B cell (primary cell): ENCODE results near the gene GMIP. TPM values are rescaled to one million over a fixed set of nuclear protein-coding genes. Genes with fewer than 3 reads are reported as not detected.

ENCODE experiments used
- ATAC-seq: fragments of 200-7000 bp; cut with Tn5 transposase; one replicate; pipeline ENCODE4 v1.10.0; 2021; ENCODE audit warnings: low read depth, mild to moderate bottlenecking, moderate number of reproducible peaks, moderate library complexity
- CTCF ChIA-PET: fragments of 350-600 bp; sonication (Branson Sonifier 250); formaldehyde crosslinking; loops from one replicate; lab custom pipeline; 2021; ENCODE audit warnings: antibody characterized with exemption, inconsistent platforms; lab: Charles Lee
- POLR2A ChIA-PET: fragments of 350-600 bp; sonication (Branson Sonifier 250); formaldehyde crosslinking; loops from one replicate; lab custom pipeline; 2021; ENCODE audit warnings: antibody characterized with exemption; lab: Charles Lee
- DNase-seq: peaks from one replicate; pipeline ENCODE4 v3.0.0; 2013
- H2AFZ ChIP-seq: 2 replicates; pipeline ENCODE4 v1.6.1; 2012; ENCODE audit warnings: mild to moderate bottlenecking, low read depth, low read length; ENCODE audit not compliant: insufficient read depth, poor library complexity, severe bottlenecking
- H3K27ac ChIP-seq, 2 donors: 1 replicate in 1 of 2; 2 replicates in 1 of 2; pipeline ENCODE4 v1.5.1; 2012 to 2013; ENCODE audit warnings: low read length in 2 of 2, mild to moderate bottlenecking in 2 of 2, moderate library complexity in 1 of 2
- H3K27me3 ChIP-seq, 4 experiments: fragments of 200-600 bp in 1 of 4; sonication (generic) in 1 of 4; replicated peaks in 1 of 4; 1 replicate in 2 of 4; 2 replicates in 2 of 4; pipeline versions ENCODE4 v1.6.1 to v1.7.0; 2013 to 2016; ENCODE audit warnings: low read length in 3 of 4, mild to moderate bottlenecking in 2 of 4, mixed read lengths in 1 of 4, moderate library complexity in 1 of 4; ENCODE audit not compliant: insufficient read depth in 4 of 4, control insufficient read depth in 3 of 4; ENCODE audit errors: control extremely low read depth in 1 of 4
- H3K36me3 ChIP-seq, 2 experiments: replicated peaks in 1 of 2; 1 replicate in 1 of 2; 2 replicates in 1 of 2; pipeline versions ENCODE4 v1.6.1 to v1.7.1; 2013; ENCODE audit warnings: low read length in 1 of 2; ENCODE audit not compliant: insufficient read depth in 2 of 2, control insufficient read depth in 1 of 2; ENCODE audit errors: control extremely low read depth in 1 of 2, extremely low read depth in 1 of 2
- H3K4me1 ChIP-seq, 2 donors: fragments of 200-600 bp in 1 of 2; sonication (generic) in 1 of 2; 1 replicate in 1 of 2; 2 replicates in 1 of 2; pipeline versions ENCODE4 v1.5.1 to v1.6.1; 2013 to 2017; ENCODE audit warnings: low read length in 2 of 2; ENCODE audit not compliant: control insufficient read depth in 2 of 2, insufficient read depth in 2 of 2
- H3K4me2 ChIP-seq: replicated peaks from 2 replicates; pipeline ENCODE3; 2012; ENCODE audit warnings: mild to moderate bottlenecking, low read depth, low read length; ENCODE audit not compliant: poor library complexity, severe bottlenecking
- H3K4me3 ChIP-seq, 5 experiments: fragments of 200-600 bp in 1 of 5; sonication (generic) in 1 of 5; 1 replicate in 3 of 5; 2 replicates in 2 of 5; pipeline versions ENCODE4 v1.5.1 to v1.7.0; 2011 to 2016; ENCODE audit warnings: low read length in 4 of 5, mild to moderate bottlenecking in 4 of 5, low read depth in 2 of 5, control low read depth in 1 of 5, moderate library complexity in 1 of 5; ENCODE audit not compliant: insufficient read depth in 1 of 5; ENCODE audit errors: control extremely low read depth in 1 of 5, extremely low read depth in 1 of 5
- H3K79me2 ChIP-seq: fragments of 200-600 bp; sonication (generic); one replicate; pipeline ENCODE4 v1.6.0; 2016; ENCODE audit warnings: low read length; ENCODE audit not compliant: control insufficient read depth, insufficient read depth
- H3K9ac ChIP-seq: fragments of 200-600 bp; sonication (generic); 2 replicates; pipeline ENCODE4 v1.6.1; 2017; ENCODE audit warnings: mild to moderate bottlenecking, low read length, moderate library complexity
- H3K9me3 ChIP-seq, 3 donors: one replicate each; pipeline versions ENCODE4 v1.6.1 to v1.7.1; 2013; ENCODE audit warnings: low read length in 2 of 3; ENCODE audit not compliant: control insufficient read depth in 2 of 3, insufficient read depth in 1 of 3; ENCODE audit errors: control extremely low read depth in 1 of 3
- H4K20me1 ChIP-seq: 2 replicates; pipeline ENCODE4 v1.6.0; 2012; ENCODE audit warnings: mild to moderate bottlenecking, low read length; ENCODE audit not compliant: insufficient read depth, control insufficient read depth, poor library complexity, severe bottlenecking
- H3K27ac Mint-ChIP-seq: one replicate; pipeline ENCODE4 v1.8.0; 2021; ENCODE audit warnings: mixed read lengths
- H3K27me3 Mint-ChIP-seq: one replicate; pipeline ENCODE4 v1.8.0; 2021; ENCODE audit warnings: mixed read lengths
- H3K4me1 Mint-ChIP-seq: one replicate; pipeline ENCODE4 v1.8.0; 2021; ENCODE audit warnings: mixed read lengths
- H3K4me3 Mint-ChIP-seq: one replicate; pipeline ENCODE4 v1.8.0; 2021; ENCODE audit warnings: mixed read lengths
- H3K9me3 Mint-ChIP-seq: one replicate; pipeline ENCODE4 v1.8.0; 2022; ENCODE audit warnings: mixed read lengths; ENCODE audit not compliant: insufficient read depth
- EZH2 ChIP-seq: IDR thresholded peaks from 2 replicates; pipeline ENCODE4 v1.6.1; 2012; ENCODE audit warnings: borderline replicate concordance, low read depth, mild to moderate bottlenecking, moderate library complexity, low read length; ENCODE audit not compliant: insufficient read depth, poor library complexity, severe bottlenecking
- WGBS: methylation state at CpG from one replicate; pipeline ENCODE4 v1.1.5; 2013; ENCODE audit warnings: missing lambda C conversion rate; ENCODE audit not compliant: insufficient coverage; 5-methylcytosine and 5-hydroxymethylcytosine counted together
- intact Hi-C: fragments of 100-400 bp; cut with micrococcal nuclease; formaldehyde crosslinking; loops from one replicate; pipeline ENCODE4 v1.10.0; 2022
- polyA plus RNA-seq: library from polyadenylated mRNA; depleted of rRNA; stranded (reverse); fragments of >200 nt; gene quantifications from 2 replicates; pipeline ENCODE4 v1.2.3, GENCODE V29; 2012
- total RNA-seq, 2 donors: library from RNA; stranded (reverse); fragments of 120-200 nt in 1 of 2; gene quantifications; 1 replicate in 1 of 2; 2 replicates in 1 of 2; pipeline versions ENCODE4 v1.2.3 to v1.2.4, GENCODE V29; 2013 to 2022
- TF ChIP-seq, protein P1 (sequence below): fragments of 200-600 bp; IDR thresholded peaks from one replicate; pipeline ENCODE4 v1.8.0; 2022; ENCODE audit warnings: antibody characterized with exemption, mild to moderate bottlenecking

The GMIP gene
- total and polyA plus RNA-seq, 2 donors (not counting 1 experiment from before 2014, with no cell fraction given): 57.0 to 112 TPM

DNA sequence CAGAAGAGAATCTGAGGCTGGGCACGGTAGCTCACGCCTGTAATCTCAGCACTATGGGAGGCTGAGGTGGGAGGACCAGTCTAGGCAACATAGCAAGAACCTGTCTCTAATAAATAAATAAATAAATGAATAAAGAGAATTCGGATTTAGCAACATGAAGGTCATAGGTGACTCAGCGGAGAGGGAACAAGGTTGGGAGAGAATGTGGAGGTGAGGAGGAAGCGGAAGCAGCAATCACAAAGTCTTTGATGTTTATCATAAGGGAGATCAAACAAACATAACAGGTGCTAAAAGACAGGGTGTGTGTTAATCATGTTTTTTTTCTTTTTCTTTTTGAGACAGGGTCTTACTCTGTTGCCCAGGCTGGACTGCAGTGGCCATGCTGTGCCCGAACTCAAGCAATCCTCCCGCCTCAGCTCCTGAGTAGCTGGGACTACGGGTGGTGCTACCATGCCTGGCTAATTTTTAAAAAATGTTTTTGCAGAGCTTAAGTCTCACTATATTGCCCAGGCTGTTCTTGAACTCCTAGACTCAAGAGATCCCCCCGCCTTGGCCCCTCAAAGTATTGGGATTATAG lies 41.2 kb downstream of the GMIP start:
- no peak for DNase-seq

DNA sequence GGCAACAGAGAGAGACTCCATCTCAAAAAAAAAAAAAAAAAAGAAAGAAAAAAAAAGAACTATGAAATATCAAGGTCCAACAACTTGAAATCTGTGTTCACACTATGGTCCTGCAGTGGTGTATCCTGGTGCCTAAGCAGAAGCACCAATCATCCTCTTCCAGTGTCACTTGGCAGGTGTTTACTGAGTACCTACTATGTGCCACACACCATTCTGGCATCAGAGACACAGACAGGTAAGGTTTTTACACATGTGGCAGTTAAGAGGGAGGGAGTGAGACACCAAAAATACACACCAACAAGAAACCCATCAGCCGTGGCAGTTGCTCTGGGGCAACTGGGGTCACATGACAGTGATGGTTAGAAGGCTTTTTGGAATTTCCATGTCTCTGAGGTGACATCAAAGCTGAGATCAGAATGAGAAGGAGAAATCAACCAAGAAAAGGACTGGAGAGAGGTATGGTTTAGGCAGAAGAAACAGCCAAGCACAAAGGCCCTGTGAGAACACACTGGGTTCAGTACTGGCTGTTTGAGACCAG lies 42.6 kb downstream of the GMIP start:
- POLR2A ChIA-PET: interaction anchor here (1.1 kb wide), 1 partner anchor 17 kb away, joined by 6 read pairs; no protein-coding TSS in a partner anchor
- no peak overlapping the region for H3K4me2 ChIP-seq
- no CpG with 5 or more reads among the region's 1 CpG for WGBS
- H4K20me1 ChIP-seq: no peaks in the 10 kb centered on the region
- Mint-ChIP-seq H3K9me3 (no peaks in the 10 kb centered on the region), H3K4me1 (peaks cover 32% of the 10 kb centered on the region), H3K27ac (peak overlapping the region; percentile 23), H3K4me3 (peak overlapping the region; percentile 0), H3K27me3 (no peaks in the 10 kb centered on the region)
- intact Hi-C loops: no loop called here
- H3K4me3 ChIP-seq: no peak overlapping the region
- no peaks in the 10 kb centered on the region for H3K9me3 ChIP-seq
- ATAC-seq (no peak), DNase-seq (no peak)
- H3K36me3 ChIP-seq: no peaks in the 10 kb centered on the region
- no peak overlapping the region for H2AFZ ChIP-seq
- CTCF ChIA-PET: no interaction called here
- no peak overlapping the region for H3K9ac ChIP-seq
- no peak overlapping the region for H3K27ac ChIP-seq
- H3K4me1 ChIP-seq: peaks cover 5 to 27% of the 10 kb centered on the region in 2 donors
- no peaks in the 10 kb centered on the region for H3K79me2 ChIP-seq
- H3K27me3 ChIP-seq: no peaks in the 10 kb centered on the region
- TF ChIP-seq, protein P1, sequence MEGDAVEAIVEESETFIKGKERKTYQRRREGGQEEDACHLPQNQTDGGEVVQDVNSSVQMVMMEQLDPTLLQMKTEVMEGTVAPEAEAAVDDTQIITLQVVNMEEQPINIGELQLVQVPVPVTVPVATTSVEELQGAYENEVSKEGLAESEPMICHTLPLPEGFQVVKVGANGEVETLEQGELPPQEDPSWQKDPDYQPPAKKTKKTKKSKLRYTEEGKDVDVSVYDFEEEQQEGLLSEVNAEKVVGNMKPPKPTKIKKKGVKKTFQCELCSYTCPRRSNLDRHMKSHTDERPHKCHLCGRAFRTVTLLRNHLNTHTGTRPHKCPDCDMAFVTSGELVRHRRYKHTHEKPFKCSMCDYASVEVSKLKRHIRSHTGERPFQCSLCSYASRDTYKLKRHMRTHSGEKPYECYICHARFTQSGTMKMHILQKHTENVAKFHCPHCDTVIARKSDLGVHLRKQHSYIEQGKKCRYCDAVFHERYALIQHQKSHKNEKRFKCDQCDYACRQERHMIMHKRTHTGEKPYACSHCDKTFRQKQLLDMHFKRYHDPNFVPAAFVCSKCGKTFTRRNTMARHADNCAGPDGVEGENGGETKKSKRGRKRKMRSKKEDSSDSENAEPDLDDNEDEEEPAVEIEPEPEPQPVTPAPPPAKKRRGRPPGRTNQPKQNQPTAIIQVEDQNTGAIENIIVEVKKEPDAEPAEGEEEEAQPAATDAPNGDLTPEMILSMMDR: no peak
- no peak for TF ChIP-seq EZH2

More for the DNA sequence above, 41.2 kb downstream of the GMIP start:
- no peak overlapping the region for H2AFZ ChIP-seq
- ATAC-seq: no peak
- Mint-ChIP-seq H3K27me3 (no peaks in the 10 kb centered on the region), H3K4me3 (no peak overlapping the region), H3K9me3 (no peaks in the 10 kb centered on the region), H3K27ac (no peak overlapping the region), H3K4me1 (peaks cover 31% of the 10 kb centered on the region)
- ChIA-PET POLR2A (interaction anchor here (0.7 kb wide), 1 partner anchor 12 kb away, joined by 3 read pairs; no protein-coding TSS in a partner anchor), CTCF (interaction anchor here (0.7 kb wide), 1 partner anchor 48 kb away, joined by 3 read pairs; no protein-coding TSS in a partner anchor)
- H4K20me1 ChIP-seq: no peaks in the 10 kb centered on the region
- no peak for TF ChIP-seq EZH2
- TF ChIP-seq, protein P1: no peak
- intact Hi-C loops: no loop called here
- peaks cover 5 to 25% of the 10 kb centered on the region in 2 donors for H3K4me1 ChIP-seq
- no peaks in the 10 kb centered on the region for H3K36me3 ChIP-seq
- no peaks in the 10 kb centered on the region for H3K9me3 ChIP-seq
- no peak overlapping the region for H3K9ac ChIP-seq
- no peak overlapping the region for H3K4me3 ChIP-seq
- WGBS: 94% methylated on average over 5 of the region's 9 CpGs
- no peak overlapping the region for H3K4me2 ChIP-seq
- no peak overlapping the region for H3K27ac ChIP-seq
- no peaks in the 10 kb centered on the region for H3K79me2 ChIP-seq
- no peaks in the 10 kb centered on the region for H3K27me3 ChIP-seq
